Fibroblast of lung (primary cell): Measurements from ENCODE around the gene DRG1. TPM values are rescaled to one million over a fixed set of nuclear protein-coding genes. Genes with fewer than 3 reads are reported as not detected.
"Not testable (repeated sequence)": the region's sequence is repeated elsewhere in the genome, so short reads cannot be mapped to it uniquely, and the experiment has no call there.

ENCODE experiments used
- DNase-seq, 2 donors: peaks; one replicate each; pipeline versions ENCODE4 v3.0.0 to v3.0.0-alpha.2; 2010; ENCODE audit warnings: low read depth in 2 of 2
- H2AFZ ChIP-seq: 2 replicates; pipeline ENCODE4 v1.5.1; 2012; ENCODE audit warnings: low read length, control low read depth, inconsistent platforms
- H3K27ac ChIP-seq: 2 replicates; pipeline ENCODE4 v1.5.1; 2011; ENCODE audit warnings: low read length, control low read depth; ENCODE audit not compliant: insufficient read depth
- H3K27me3 ChIP-seq: 2 replicates; pipeline ENCODE4 v1.5.1; 2011; ENCODE audit warnings: mild to moderate bottlenecking, low read length; ENCODE audit not compliant: control insufficient read depth, insufficient read depth
- H3K36me3 ChIP-seq: 2 replicates; pipeline ENCODE4 v1.5.1; 2011; ENCODE audit warnings: low read length; ENCODE audit not compliant: control insufficient read depth, insufficient read depth
- H3K4me1 ChIP-seq: 2 replicates; pipeline ENCODE4 v1.5.1; 2011; ENCODE audit warnings: low read length; ENCODE audit not compliant: control insufficient read depth, insufficient read depth; ENCODE audit errors: extremely low read depth
- H3K4me2 ChIP-seq: 2 replicates; pipeline ENCODE4 v1.5.1; 2011; ENCODE audit warnings: low read length, control low read depth; ENCODE audit not compliant: insufficient read depth; ENCODE audit errors: extremely low read depth
- H3K4me3 ChIP-seq, 4 experiments: fragments of 200-600 bp in 1 of 4; sonication (generic) in 1 of 4; replicated peaks in 1 of 4; 2 replicates each; pipeline ENCODE4 v1.5.1; 2011 to 2016; ENCODE audit warnings: low read length in 4 of 4, low read depth in 3 of 4, mild to moderate bottlenecking in 3 of 4, control low read depth in 2 of 4, inconsistent platforms in 1 of 4, mixed read lengths in 1 of 4; ENCODE audit not compliant: insufficient read depth in 1 of 4; ENCODE audit errors: control extremely low read depth in 1 of 4
- H3K79me2 ChIP-seq: 2 replicates; pipeline ENCODE4 v1.5.1; 2012; ENCODE audit warnings: mild to moderate bottlenecking, low read length, inconsistent platforms; ENCODE audit not compliant: control insufficient read depth, insufficient read depth
- H3K9ac ChIP-seq: 2 replicates; pipeline ENCODE4 v1.5.1; 2011; ENCODE audit warnings: mild to moderate bottlenecking, low read length, control low read depth; ENCODE audit not compliant: insufficient read depth
- H3K9me3 ChIP-seq: 2 replicates; pipeline ENCODE4 v1.5.1; 2012; ENCODE audit warnings: low read depth, low read length; ENCODE audit not compliant: control insufficient read depth, insufficient read depth
- H4K20me1 ChIP-seq: 2 replicates; pipeline ENCODE4 v1.5.1; 2011; ENCODE audit warnings: low read length; ENCODE audit not compliant: control insufficient read depth, insufficient read depth; ENCODE audit errors: extremely low read depth
- CTCF ChIP-seq, 2 donors: IDR thresholded peaks in 1 of 2; conservative IDR thresholded peaks in 1 of 2; 1 replicate in 1 of 2; 2 replicates in 1 of 2; pipeline ENCODE4 v1.5.1; 2011 to 2012; ENCODE audit warnings: low read length in 2 of 2, control low read depth in 1 of 2, inconsistent platforms in 1 of 2, low read depth in 1 of 2, mild to moderate bottlenecking in 1 of 2
- EZH2 ChIP-seq: IDR thresholded peaks from 2 replicates; pipeline ENCODE4 v1.5.1; 2012; ENCODE audit warnings: low read length, control low read depth, mild to moderate bottlenecking; ENCODE audit errors: missing control alignments
- polyA plus RNA-seq, 2 donors: library from polyadenylated mRNA; depleted of rRNA in 1 of 2; stranded (reverse) in 1 of 2; unstranded in 1 of 2; fragments of >200 nt; gene quantifications; 2 replicates each; pipeline ENCODE4 v1.2.1, GENCODE V29; 2011 to 2012; ENCODE audit warnings: missing spikeins in 1 of 2
- total RNA-seq: library from RNA; depleted of rRNA; stranded (reverse); fragments of >200 nt; gene quantifications from 2 replicates; pipeline ENCODE4 v1.2.1, GENCODE V29; 2014

The DRG1 gene
- total and polyA plus RNA-seq, 2 donors (not counting 1 experiment from before 2014, with no cell fraction given) = 76.4 to 78.8 TPM

- H3K27me3 ChIP-seq = no peaks in the 10 kb centered on the region
- no peak overlapping the region for H3K27ac ChIP-seq
- H3K9me3 ChIP-seq = no peaks in the 10 kb centered on the region
- no peak overlapping the region for H2AFZ ChIP-seq
- no peak overlapping the region for H3K4me3 ChIP-seq
- H3K4me1 ChIP-seq = no peaks in the 10 kb centered on the region
- no peaks in the 10 kb centered on the region for H3K36me3 ChIP-seq
- DNase-seq = peak; percentile 23 to 32
- H3K4me2 ChIP-seq = no peak overlapping the region
- TF ChIP-seq EZH2 (no peak), CTCF (conservative IDR thresholded peaks at IDR 0.05 in 1 of 2, IDR thresholded peaks at IDR 0.05 in 1 of 2; ENCODE audit: low read depth in 1 of 2, low read length in 2 of 2) (no peak)
- H3K9ac ChIP-seq = no peak overlapping the region
- no peaks in the 10 kb centered on the region for H4K20me1 ChIP-seq
- no peaks in the 10 kb centered on the region for H3K79me2 ChIP-seq
These were observed 21.3 kb upstream of the DRG1 start for GRCh38 chr22:31378123-31378522.

DNA sequence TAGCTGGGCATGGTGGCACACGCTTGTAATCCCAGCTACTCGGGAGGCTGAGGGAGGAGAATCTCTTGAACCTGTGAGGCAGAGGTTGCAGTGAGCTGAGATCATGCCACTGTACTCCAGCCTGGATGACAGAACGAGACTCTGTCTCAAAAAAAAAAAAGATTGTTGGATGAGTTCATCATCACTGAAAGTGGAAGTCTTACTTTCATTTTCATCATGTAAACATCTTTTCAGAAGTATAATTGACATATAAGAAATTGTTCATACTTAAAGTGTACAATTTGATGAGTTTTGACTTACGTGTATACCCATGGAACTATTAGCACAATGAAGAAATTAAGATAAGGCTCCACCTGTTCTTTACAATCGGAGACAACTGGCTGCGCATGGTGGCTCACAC, 20.8 kb upstream of the DRG1 start:
- H3K27me3 ChIP-seq, H3K4me2 ChIP-seq, H3K9me3 ChIP-seq, H3K36me3 ChIP-seq, H4K20me1 ChIP-seq, H3K9ac ChIP-seq, H3K4me1 ChIP-seq, H2AFZ ChIP-seq, H3K79me2 ChIP-seq, H3K27ac ChIP-seq, DNase-seq, H3K4me3 ChIP-seq: not testable (repeated sequence)

DNA sequence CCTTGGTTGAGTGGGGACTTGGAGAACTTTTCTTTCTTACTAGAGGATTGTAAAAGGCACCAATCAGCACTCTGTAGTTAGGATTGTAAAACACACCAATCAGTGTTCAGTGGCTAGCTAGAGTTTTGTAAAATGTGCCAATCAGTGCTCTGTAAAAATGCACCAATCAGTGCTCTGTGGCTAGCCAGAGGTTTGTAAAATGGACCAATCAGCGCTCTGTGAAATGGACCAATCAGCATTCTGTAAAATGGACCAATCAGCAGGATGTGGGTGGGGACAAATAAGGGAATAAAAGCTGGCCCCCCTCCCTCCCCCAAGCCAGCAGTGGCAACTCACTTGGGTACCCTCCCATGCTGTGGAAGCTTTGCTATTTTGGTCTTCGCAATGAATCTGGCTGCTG, 5.5 kb upstream of the DRG1 start:
- no peak for DNase-seq
- no peak for TF ChIP-seq CTCF (conservative IDR thresholded peaks at IDR 0.05 in 1 of 2, IDR thresholded peaks at IDR 0.05 in 1 of 2; ENCODE audit: low read depth in 1 of 2, low read length in 2 of 2)
- no peak for TF ChIP-seq EZH2
- Histone ChIP-seq H3K79me2 (no peaks in the 10 kb centered on the region), H3K36me3 (no peaks in the 10 kb centered on the region), H3K9ac (no peak overlapping the region), H3K9me3 (no peaks in the 10 kb centered on the region), H2AFZ (no peak overlapping the region), H3K27ac (no peak overlapping the region), H3K4me1 (no peaks in the 10 kb centered on the region), H3K4me2 (no peak overlapping the region), H3K4me3 (no peak overlapping the region), H4K20me1 (no peaks in the 10 kb centered on the region), H3K27me3 (no peaks in the 10 kb centered on the region)

GRCh38 chr22:31394326-31394725, 5.1 kb upstream of the DRG1 start:
- TF ChIP-seq CTCF (conservative IDR thresholded peaks at IDR 0.05 in 1 of 2, IDR thresholded peaks at IDR 0.05 in 1 of 2; ENCODE audit: low read depth in 1 of 2, low read length in 2 of 2) (no peak), EZH2 (no peak)
- H2AFZ ChIP-seq = no peak overlapping the region
- H3K27ac ChIP-seq = no peak overlapping the region
- peak in 1 of 2 donors; percentile 15 for DNase-seq
- no peak overlapping the region for H3K4me3 ChIP-seq
- H3K9me3 ChIP-seq = no peaks in the 10 kb centered on the region
- H4K20me1 ChIP-seq = no peaks in the 10 kb centered on the region
- H3K36me3 ChIP-seq = no peaks in the 10 kb centered on the region
- no peak overlapping the region for H3K4me2 ChIP-seq
- H3K9ac ChIP-seq = no peak overlapping the region
- no peaks in the 10 kb centered on the region for H3K4me1 ChIP-seq
- no peaks in the 10 kb centered on the region for H3K27me3 ChIP-seq
- no peaks in the 10 kb centered on the region for H3K79me2 ChIP-seq
